Measurements from ENCODE around the gene SLC39A12. TPM values are rescaled to one million over a fixed set of nuclear protein-coding genes. Genes with fewer than 3 reads are reported as not detected.

The SLC39A12 gene
- total and polyA plus RNA-seq, 2 experiments from 2014 or later: 0.18 to 0.29 TPM

GRCh38 chr10:17965649-17966235 is 14.0 kb downstream of the SLC39A12 start:
- DNase-seq (ENCODE audit: low read depth in 1 of 2, low spot score in 1 of 2): no peak
- H3K4me3 ChIP-seq: no peak overlapping the region
- no peak overlapping the region for H3K27ac ChIP-seq
- H3K27me3 ChIP-seq: no peaks in the 10 kb centered on the region
- TF ChIP-seq CTCF (IDR thresholded peaks at IDR 0.05; ENCODE audit: low read depth, low read length): no peak
- no peaks in the 10 kb centered on the region for H3K4me1 ChIP-seq (ENCODE audit: low read depth)
- no peaks in the 10 kb centered on the region for H3K36me3 ChIP-seq
- H3K9me3 ChIP-seq (ENCODE audit: low read depth): no peaks in the 10 kb centered on the region

- Histone ChIP-seq H3K27me3 (no peaks in the 10 kb centered on the region), H3K4me3 (no peak overlapping the region), H3K9me3 (ENCODE audit: low read depth) (no peaks in the 10 kb centered on the region), H3K27ac (no peak overlapping the region), H3K36me3 (no peaks in the 10 kb centered on the region), H3K4me1 (ENCODE audit: low read depth) (no peaks in the 10 kb centered on the region)
- DNase-seq (ENCODE audit: low read depth in 1 of 2, low spot score in 1 of 2): no peak
- no peak for TF ChIP-seq CTCF (IDR thresholded peaks at IDR 0.05; ENCODE audit: low read depth, low read length)
Measured at GRCh38 chr10:17974505-17974904, 22.8 kb downstream of the SLC39A12 start.

GRCh38 chr10:17980846-17981565 is 29.3 kb downstream of the SLC39A12 start:
- Histone ChIP-seq H3K27me3 (no peaks in the 10 kb centered on the region), H3K27ac (no peak overlapping the region), H3K4me1 (ENCODE audit: low read depth) (peaks cover 5% of the 10 kb centered on the region), H3K4me3 (no peak overlapping the region), H3K36me3 (no peaks in the 10 kb centered on the region), H3K9me3 (ENCODE audit: low read depth) (no peaks in the 10 kb centered on the region)
- DNase-seq (ENCODE audit: low read depth in 1 of 2, low spot score in 1 of 2): no peak
- TF ChIP-seq CTCF (IDR thresholded peaks at IDR 0.05; ENCODE audit: low read depth, low read length): no peak

GRCh38 chr10:17981766-17982380 is 30.2 kb downstream of the SLC39A12 start:
- no peaks in the 10 kb centered on the region for H3K27me3 ChIP-seq

GRCh38 chr10:17984056-17984455 is 32.3 kb downstream of the SLC39A12 start:
- H3K27me3 ChIP-seq: no peaks in the 10 kb centered on the region
- peak in 1 of 2 donors; percentile 40 for DNase-seq (ENCODE audit: low read depth in 1 of 2, low spot score in 1 of 2)
- no peak overlapping the region for H3K27ac ChIP-seq
- H3K4me3 ChIP-seq: no peak overlapping the region
- peaks cover 5% of the 10 kb centered on the region for H3K4me1 ChIP-seq (ENCODE audit: low read depth)
- H3K36me3 ChIP-seq: no peaks in the 10 kb centered on the region
- H3K9me3 ChIP-seq (ENCODE audit: low read depth): no peaks in the 10 kb centered on the region
- TF ChIP-seq CTCF (IDR thresholded peaks at IDR 0.05; ENCODE audit: low read depth, low read length): no peak

More at GRCh38 chr10:17981766-17982380, 30.2 kb downstream of the SLC39A12 start:
- Histone ChIP-seq H3K27ac (peak overlapping the region; percentile 21), H3K4me1 (ENCODE audit: low read depth) (peaks cover 5% of the 10 kb centered on the region), H3K4me3 (no peak overlapping the region), H3K9me3 (ENCODE audit: low read depth) (no peaks in the 10 kb centered on the region), H3K36me3 (no peaks in the 10 kb centered on the region)
- DNase-seq (ENCODE audit: low read depth in 1 of 2, low spot score in 1 of 2): peak in 1 of 2 donors; percentile 71
- no peak for TF ChIP-seq CTCF (IDR thresholded peaks at IDR 0.05; ENCODE audit: low read depth, low read length)
